Prostate gland (tissue), 2 donors: ENCODE data around the gene SHCBP1L.

ENCODE experiments used
- POLR2A ChIP-seq: fragments of 450-650 bp; IDR thresholded peaks from one replicate; pipeline ENCODE4 v1.6.1; 2016; ENCODE audit warnings: antibody characterized with exemption, mild to moderate bottlenecking
- TF ChIP-seq, protein P1 (sequence below), 4 experiments: fragments of 200-600 bp in 2 of 4; fragments of 450-650 bp in 2 of 4; sonication (generic) in 2 of 4; IDR thresholded peaks; 1 replicate in 3 of 4; 2 replicates in 1 of 4; pipeline ENCODE4 v1.5.1; 2016 to 2019; ENCODE audit warnings: antibody characterized with exemption in 4 of 4, mild to moderate bottlenecking in 2 of 4, moderate library complexity in 2 of 4

- TF ChIP-seq, protein P1, sequence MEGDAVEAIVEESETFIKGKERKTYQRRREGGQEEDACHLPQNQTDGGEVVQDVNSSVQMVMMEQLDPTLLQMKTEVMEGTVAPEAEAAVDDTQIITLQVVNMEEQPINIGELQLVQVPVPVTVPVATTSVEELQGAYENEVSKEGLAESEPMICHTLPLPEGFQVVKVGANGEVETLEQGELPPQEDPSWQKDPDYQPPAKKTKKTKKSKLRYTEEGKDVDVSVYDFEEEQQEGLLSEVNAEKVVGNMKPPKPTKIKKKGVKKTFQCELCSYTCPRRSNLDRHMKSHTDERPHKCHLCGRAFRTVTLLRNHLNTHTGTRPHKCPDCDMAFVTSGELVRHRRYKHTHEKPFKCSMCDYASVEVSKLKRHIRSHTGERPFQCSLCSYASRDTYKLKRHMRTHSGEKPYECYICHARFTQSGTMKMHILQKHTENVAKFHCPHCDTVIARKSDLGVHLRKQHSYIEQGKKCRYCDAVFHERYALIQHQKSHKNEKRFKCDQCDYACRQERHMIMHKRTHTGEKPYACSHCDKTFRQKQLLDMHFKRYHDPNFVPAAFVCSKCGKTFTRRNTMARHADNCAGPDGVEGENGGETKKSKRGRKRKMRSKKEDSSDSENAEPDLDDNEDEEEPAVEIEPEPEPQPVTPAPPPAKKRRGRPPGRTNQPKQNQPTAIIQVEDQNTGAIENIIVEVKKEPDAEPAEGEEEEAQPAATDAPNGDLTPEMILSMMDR (IDR thresholded peaks at IDR 0.05), result no peak
- TF ChIP-seq POLR2A, result no peak
These were observed 17.2 kb downstream of the SHCBP1L start for GRCh38 chr1:182935716-182936115.
